SK-N-SH treated with all-trans-retinoic acid at 6 μM for 48 hours (cell line): ENCODE results near the gene KCTD14.

Experiments used
- ATAC-seq: fragments of 200-7000 bp; cut with Tn5 transposase; 3 replicates; pipeline ENCODE4 v1.9.1; 2020; ENCODE audit warnings: mild to moderate bottlenecking, moderate library complexity
- BACH2 ChIP-seq: fragments of 250-450 bp; sonication (Bioruptor Pico); IDR thresholded peaks from 2 replicates; pipeline ENCODE4 v1.9.0; 2021; ENCODE audit warnings: mild to moderate bottlenecking, borderline replicate concordance
- CSDC2 ChIP-seq: fragments of 250-450 bp; sonication (Bioruptor Pico); IDR thresholded peaks from 2 replicates; pipeline ENCODE4 v1.5.0; 2020; ENCODE audit warnings: mild to moderate bottlenecking, moderate library complexity
- ESRRG ChIP-seq: fragments of 250-450 bp; sonication (Bioruptor Pico); IDR thresholded peaks from 2 replicates; pipeline ENCODE4 v1.6.1; 2021; ENCODE audit warnings: mild to moderate bottlenecking
- GLIS3 ChIP-seq: fragments of 250-450 bp; sonication (Bioruptor Pico); IDR thresholded peaks from 2 replicates; pipeline ENCODE4 v1.5.0; 2020; ENCODE audit warnings: mild to moderate bottlenecking, moderate library complexity
- ISL1 ChIP-seq: fragments of 250-450 bp; sonication (Bioruptor Pico); IDR thresholded peaks from 2 replicates; pipeline ENCODE4 v2.1.2; 2022; ENCODE audit warnings: mild to moderate bottlenecking, moderate library complexity
- OSR1 ChIP-seq: fragments of 250-450 bp; sonication (Bioruptor Pico); IDR thresholded peaks from 2 replicates; pipeline ENCODE4 v1.8.0; 2022; ENCODE audit warnings: moderate library complexity, mild to moderate bottlenecking, inconsistent platforms
- PPARA ChIP-seq: fragments of 250-450 bp; sonication (Bioruptor Pico); IDR thresholded peaks from 2 replicates; pipeline ENCODE4 v1.5.0; 2020; ENCODE audit warnings: mild to moderate bottlenecking, borderline replicate concordance
- RARB ChIP-seq: fragments of 250-450 bp; sonication (Bioruptor Pico); IDR thresholded peaks from 2 replicates; pipeline ENCODE4 v1.8.0; 2021; ENCODE audit warnings: mild to moderate bottlenecking, moderate library complexity
- SNAI2 ChIP-seq: fragments of 250-450 bp; sonication (Bioruptor Pico); IDR thresholded peaks from 2 replicates; pipeline ENCODE4 v1.5.0; 2020; ENCODE audit warnings: mild to moderate bottlenecking, moderate library complexity
- TOX ChIP-seq: fragments of 250-450 bp; sonication (Bioruptor Pico); IDR thresholded peaks from 2 replicates; pipeline ENCODE4 v1.8.0; 2021; ENCODE audit warnings: mild to moderate bottlenecking, moderate library complexity, borderline replicate concordance
- ZC3H10 ChIP-seq: fragments of 250-450 bp; sonication (Bioruptor Pico); IDR thresholded peaks from 2 replicates; pipeline ENCODE4 v1.5.1; 2021; ENCODE audit warnings: mild to moderate bottlenecking, moderate library complexity
- ZFP3 ChIP-seq: fragments of 250-450 bp; sonication (Bioruptor Pico); IDR thresholded peaks from 2 replicates; pipeline ENCODE4 v1.5.0; 2020; ENCODE audit warnings: mild to moderate bottlenecking, moderate library complexity
- ZFP30 ChIP-seq: fragments of 450-650 bp; formaldehyde crosslinking; IDR thresholded peaks from 2 replicates; pipeline ENCODE4 v1.5.0; 2022; ENCODE audit warnings: mild to moderate bottlenecking, moderate library complexity
- ZNF565 ChIP-seq: fragments of 450-650 bp; formaldehyde crosslinking; conservative IDR thresholded peaks from 2 replicates; pipeline ENCODE4 v1.5.0; 2020; ENCODE audit warnings: low read depth, mild to moderate bottlenecking, moderate library complexity
- ZNF70 ChIP-seq: fragments of 450-650 bp; formaldehyde crosslinking; IDR thresholded peaks from 2 replicates; pipeline ENCODE4 v1.5.0; 2020; ENCODE audit warnings: mild to moderate bottlenecking, moderate library complexity
- ZNF8 ChIP-seq: fragments of 450-650 bp; formaldehyde crosslinking; IDR thresholded peaks from 2 replicates; pipeline ENCODE4 v1.5.0; 2020; ENCODE audit warnings: mild to moderate bottlenecking, moderate library complexity
- TF ChIP-seq, protein P1 (sequence below): fragments of 250-450 bp; sonication (Bioruptor Pico); IDR thresholded peaks from 2 replicates; pipeline ENCODE4 v1.5.1; 2021; ENCODE audit warnings: mild to moderate bottlenecking, moderate library complexity
- TF ChIP-seq, protein P2 (sequence below): fragments of 250-450 bp; sonication (Bioruptor Pico); IDR thresholded peaks from 2 replicates; pipeline ENCODE4 v1.8.0; 2021; ENCODE audit warnings: low read depth, mild to moderate bottlenecking, moderate library complexity, borderline replicate concordance
- TF ChIP-seq, protein P3 (sequence below): fragments of 250-450 bp; sonication (Bioruptor Pico); IDR thresholded peaks from 2 replicates; pipeline ENCODE4 v1.5.1; 2020; ENCODE audit warnings: low read depth, mild to moderate bottlenecking, moderate library complexity
- TF ChIP-seq, protein P4 (sequence below): fragments of 250-450 bp; sonication (Bioruptor Pico); IDR thresholded peaks from 2 replicates; pipeline ENCODE4 v1.5.0; 2020; ENCODE audit warnings: mild to moderate bottlenecking, moderate library complexity
- TF ChIP-seq, protein P5 (sequence below): fragments of 250-450 bp; sonication (Bioruptor Pico); IDR thresholded peaks from 2 replicates; pipeline ENCODE4 v1.8.0; 2020; ENCODE audit warnings: mild to moderate bottlenecking, moderate library complexity, borderline replicate concordance

Gene KCTD14

DNA sequence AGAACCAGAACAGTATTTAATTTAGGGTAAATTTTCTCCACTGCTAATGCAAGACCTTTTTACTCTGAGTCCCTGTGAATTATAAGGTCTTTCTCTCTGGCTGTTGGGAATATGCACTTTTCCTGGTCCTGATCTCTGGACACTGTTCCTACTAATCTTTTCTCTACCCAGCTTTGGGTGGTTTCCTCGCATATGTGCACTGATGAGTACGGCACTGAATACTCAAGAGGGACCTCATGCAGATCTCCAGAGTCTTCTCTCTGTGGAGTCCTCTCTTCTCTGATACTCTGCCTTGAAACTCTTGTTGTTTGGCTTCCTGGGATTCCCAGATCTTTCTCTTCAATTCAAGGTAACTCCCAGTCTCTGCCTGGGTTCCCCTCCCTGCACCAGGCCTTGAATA is 14.0 kb downstream of the KCTD14 start:
- no peak for ATAC-seq
- TF ChIP-seq ZNF70 (CRISPR knock-in tag) (no peak), TOX (CRISPR knock-in tag) (no peak), CSDC2 (no peak), ZFP30 (no peak), ZNF8 (no peak), GLIS3 (CRISPR knock-in tag) (no peak), ISL1 (no peak), PPARA (CRISPR knock-in tag) (no peak), RARB (CRISPR knock-in tag) (no peak)
- TF ChIP-seq, protein P1, sequence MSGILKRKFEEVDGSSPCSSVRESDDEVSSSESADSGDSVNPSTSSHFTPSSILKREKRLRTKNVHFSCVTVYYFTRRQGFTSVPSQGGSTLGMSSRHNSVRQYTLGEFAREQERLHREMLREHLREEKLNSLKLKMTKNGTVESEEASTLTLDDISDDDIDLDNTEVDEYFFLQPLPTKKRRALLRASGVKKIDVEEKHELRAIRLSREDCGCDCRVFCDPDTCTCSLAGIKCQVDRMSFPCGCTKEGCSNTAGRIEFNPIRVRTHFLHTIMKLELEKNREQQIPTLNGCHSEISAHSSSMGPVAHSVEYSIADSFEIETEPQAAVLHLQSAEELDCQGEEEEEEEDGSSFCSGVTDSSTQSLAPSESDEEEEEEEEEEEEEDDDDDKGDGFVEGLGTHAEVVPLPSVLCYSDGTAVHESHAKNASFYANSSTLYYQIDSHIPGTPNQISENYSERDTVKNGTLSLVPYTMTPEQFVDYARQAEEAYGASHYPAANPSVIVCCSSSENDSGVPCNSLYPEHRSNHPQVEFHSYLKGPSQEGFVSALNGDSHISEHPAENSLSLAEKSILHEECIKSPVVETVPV (CRISPR knock-in tag), result no peak
- TF ChIP-seq, protein P2, sequence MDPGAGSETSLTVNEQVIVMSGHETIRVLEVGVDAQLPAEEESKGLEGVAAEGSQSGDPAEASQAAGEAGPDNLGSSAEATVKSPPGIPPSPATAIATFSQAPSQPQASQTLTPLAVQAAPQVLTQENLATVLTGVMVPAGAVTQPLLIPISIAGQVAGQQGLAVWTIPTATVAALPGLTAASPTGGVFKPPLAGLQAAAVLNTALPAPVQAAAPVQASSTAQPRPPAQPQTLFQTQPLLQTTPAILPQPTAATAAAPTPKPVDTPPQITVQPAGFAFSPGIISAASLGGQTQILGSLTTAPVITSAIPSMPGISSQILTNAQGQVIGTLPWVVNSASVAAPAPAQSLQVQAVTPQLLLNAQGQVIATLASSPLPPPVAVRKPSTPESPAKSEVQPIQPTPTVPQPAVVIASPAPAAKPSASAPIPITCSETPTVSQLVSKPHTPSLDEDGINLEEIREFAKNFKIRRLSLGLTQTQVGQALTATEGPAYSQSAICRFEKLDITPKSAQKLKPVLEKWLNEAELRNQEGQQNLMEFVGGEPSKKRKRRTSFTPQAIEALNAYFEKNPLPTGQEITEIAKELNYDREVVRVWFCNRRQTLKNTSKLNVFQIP (CRISPR knock-in tag), result no peak
- TF ChIP-seq, protein P3, sequence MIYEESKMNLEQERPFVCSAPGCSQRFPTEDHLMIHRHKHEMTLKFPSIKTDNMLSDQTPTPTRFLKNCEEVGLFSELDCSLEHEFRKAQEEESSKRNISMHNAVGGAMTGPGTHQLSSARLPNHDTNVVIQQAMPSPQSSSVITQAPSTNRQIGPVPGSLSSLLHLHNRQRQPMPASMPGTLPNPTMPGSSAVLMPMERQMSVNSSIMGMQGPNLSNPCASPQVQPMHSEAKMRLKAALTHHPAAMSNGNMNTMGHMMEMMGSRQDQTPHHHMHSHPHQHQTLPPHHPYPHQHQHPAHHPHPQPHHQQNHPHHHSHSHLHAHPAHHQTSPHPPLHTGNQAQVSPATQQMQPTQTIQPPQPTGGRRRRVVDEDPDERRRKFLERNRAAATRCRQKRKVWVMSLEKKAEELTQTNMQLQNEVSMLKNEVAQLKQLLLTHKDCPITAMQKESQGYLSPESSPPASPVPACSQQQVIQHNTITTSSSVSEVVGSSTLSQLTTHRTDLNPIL (CRISPR knock-in tag), result no peak

DNA sequence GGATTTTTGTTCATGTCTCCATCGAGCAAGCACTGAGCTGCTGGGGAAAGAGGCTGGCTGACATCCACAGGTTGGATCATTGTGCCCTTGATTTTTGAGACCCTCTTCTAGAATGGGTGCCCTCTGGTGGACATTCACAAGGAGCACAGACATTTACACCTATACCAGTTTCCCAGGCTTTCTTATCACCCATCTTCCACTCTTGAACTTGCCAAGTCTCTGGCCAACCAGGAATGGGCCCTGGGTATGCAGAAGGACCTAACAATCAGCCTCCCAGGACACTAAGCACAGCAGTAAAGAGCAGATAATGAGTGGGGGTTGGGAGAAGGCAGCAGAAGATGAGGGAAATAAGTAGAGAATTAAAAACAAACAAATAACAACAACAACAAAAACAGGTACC is 22.9 kb downstream of the KCTD14 start:
- TF ChIP-seq ZNF565 (CRISPR knock-in tag), result no peak
- no peak for TF ChIP-seq SNAI2
- peak; percentile 97 for ATAC-seq

DNA sequence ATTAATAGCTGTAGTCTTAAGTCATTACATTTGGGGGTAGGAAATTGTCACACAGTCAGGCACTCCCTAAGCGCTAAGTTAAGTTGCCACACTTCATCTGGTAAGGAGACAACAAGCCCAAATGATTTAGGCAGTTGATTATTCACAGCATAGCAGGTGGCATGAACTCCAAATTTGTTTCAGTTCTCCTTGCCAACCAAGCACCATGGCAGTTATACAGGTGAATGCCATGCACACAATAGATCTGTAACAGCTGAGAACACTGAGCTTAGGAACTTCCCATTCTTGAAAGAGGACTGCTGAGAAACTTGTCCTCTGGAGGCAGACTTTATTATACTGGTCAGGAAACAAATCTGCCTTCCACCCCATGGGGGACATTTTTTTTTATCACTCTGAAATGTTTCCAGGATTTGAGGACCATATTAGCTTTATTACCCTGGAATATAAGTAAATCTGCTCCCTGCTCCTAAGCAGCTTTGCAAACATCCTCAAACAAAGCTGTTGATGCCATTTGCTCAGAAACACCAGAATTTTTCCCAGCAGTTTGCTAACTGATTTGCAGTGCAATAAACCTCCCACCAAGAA is 23.5 kb downstream of the KCTD14 start:
- ATAC-seq, result no peak
- TF ChIP-seq ZNF8 (no peak), CSDC2 (no peak), BACH2 (CRISPR knock-in tag) (no peak), ISL1 (no peak), TOX (CRISPR knock-in tag) (no peak), OSR1 (CRISPR knock-in tag) (no peak), ESRRG (CRISPR knock-in tag) (no peak), GLIS3 (CRISPR knock-in tag) (no peak), RARB (CRISPR knock-in tag) (no peak), ZNF70 (CRISPR knock-in tag) (no peak), PPARA (CRISPR knock-in tag) (no peak), ZFP3 (CRISPR knock-in tag) (no peak), ZFP30 (no peak), ZC3H10 (no peak), SNAI2 (no peak), ZNF565 (CRISPR knock-in tag) (no peak)
- TF ChIP-seq, protein P4, sequence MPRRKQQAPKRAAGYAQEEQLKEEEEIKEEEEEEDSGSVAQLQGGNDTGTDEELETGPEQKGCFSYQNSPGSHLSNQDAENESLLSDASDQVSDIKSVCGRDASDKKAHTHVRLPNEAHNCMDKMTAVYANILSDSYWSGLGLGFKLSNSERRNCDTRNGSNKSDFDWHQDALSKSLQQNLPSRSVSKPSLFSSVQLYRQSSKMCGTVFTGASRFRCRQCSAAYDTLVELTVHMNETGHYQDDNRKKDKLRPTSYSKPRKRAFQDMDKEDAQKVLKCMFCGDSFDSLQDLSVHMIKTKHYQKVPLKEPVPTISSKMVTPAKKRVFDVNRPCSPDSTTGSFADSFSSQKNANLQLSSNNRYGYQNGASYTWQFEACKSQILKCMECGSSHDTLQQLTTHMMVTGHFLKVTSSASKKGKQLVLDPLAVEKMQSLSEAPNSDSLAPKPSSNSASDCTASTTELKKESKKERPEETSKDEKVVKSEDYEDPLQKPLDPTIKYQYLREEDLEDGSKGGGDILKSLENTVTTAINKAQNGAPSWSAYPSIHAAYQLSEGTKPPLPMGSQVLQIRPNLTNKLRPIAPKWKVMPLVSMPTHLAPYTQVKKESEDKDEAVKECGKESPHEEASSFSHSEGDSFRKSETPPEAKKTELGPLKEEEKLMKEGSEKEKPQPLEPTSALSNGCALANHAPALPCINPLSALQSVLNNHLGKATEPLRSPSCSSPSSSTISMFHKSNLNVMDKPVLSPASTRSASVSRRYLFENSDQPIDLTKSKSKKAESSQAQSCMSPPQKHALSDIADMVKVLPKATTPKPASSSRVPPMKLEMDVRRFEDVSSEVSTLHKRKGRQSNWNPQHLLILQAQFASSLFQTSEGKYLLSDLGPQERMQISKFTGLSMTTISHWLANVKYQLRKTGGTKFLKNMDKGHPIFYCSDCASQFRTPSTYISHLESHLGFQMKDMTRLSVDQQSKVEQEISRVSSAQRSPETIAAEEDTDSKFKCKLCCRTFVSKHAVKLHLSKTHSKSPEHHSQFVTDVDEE (CRISPR knock-in tag), result no peak
- TF ChIP-seq, protein P5, sequence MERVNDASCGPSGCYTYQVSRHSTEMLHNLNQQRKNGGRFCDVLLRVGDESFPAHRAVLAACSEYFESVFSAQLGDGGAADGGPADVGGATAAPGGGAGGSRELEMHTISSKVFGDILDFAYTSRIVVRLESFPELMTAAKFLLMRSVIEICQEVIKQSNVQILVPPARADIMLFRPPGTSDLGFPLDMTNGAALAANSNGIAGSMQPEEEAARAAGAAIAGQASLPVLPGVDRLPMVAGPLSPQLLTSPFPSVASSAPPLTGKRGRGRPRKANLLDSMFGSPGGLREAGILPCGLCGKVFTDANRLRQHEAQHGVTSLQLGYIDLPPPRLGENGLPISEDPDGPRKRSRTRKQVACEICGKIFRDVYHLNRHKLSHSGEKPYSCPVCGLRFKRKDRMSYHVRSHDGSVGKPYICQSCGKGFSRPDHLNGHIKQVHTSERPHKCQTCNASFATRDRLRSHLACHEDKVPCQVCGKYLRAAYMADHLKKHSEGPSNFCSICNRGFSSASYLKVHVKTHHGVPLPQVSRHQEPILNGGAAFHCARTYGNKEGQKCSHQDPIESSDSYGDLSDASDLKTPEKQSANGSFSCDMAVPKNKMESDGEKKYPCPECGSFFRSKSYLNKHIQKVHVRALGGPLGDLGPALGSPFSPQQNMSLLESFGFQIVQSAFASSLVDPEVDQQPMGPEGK (CRISPR knock-in tag), result no peak
- TF ChIP-seq, protein P1 (CRISPR knock-in tag), result no peak
- TF ChIP-seq, protein P2 (CRISPR knock-in tag), result no peak
- TF ChIP-seq, all 23 proteins: peak for 0
